GM21526 (cell line): ENCODE results near the gene PDCD2.
A peak's percentile ranks its signal among the peaks of the same experiment; 100 is the strongest.
"Not testable (repeated sequence)": the region's sequence is repeated elsewhere in the genome, so short reads cannot be mapped to it uniquely, and the experiment has no call there.

Experiments used
- ATAC-seq: cut with Tn5 transposase; IDR thresholded peaks from one replicate; pipeline ENCODE4 v1.9.1; 2021; ENCODE audit warnings: moderate library complexity; ENCODE audit not compliant: unreplicated experiment, low FRiP score

The PDCD2 gene, protein sequence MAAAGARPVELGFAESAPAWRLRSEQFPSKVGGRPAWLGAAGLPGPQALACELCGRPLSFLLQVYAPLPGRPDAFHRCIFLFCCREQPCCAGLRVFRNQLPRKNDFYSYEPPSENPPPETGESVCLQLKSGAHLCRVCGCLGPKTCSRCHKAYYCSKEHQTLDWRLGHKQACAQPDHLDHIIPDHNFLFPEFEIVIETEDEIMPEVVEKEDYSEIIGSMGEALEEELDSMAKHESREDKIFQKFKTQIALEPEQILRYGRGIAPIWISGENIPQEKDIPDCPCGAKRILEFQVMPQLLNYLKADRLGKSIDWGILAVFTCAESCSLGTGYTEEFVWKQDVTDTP

GRCh38 chr6:170584181-170584953, at the start of gene PDCD2:
Gene PDCD2, minus strand, starts transcription at chr6:170584637. Its CDS starts 56 bp downstream, at chr6:170584581.
- ATAC-seq, result peak; percentile 98

- ATAC-seq, result not testable (repeated sequence)
These were observed 31.6 kb upstream of the PDCD2 start for GRCh38 chr6:170616020-170616554.

GRCh38 chr6:170612256-170612804, 27.9 kb upstream of the PDCD2 start:
- peak; percentile 85 for ATAC-seq

GRCh38 chr6:170609225-170609624, 24.8 kb upstream of the PDCD2 start:
- not testable (repeated sequence) for ATAC-seq

GRCh38 chr6:170605574-170606259, 21.3 kb upstream of the PDCD2 start:
- ATAC-seq, result no peak

DNA sequence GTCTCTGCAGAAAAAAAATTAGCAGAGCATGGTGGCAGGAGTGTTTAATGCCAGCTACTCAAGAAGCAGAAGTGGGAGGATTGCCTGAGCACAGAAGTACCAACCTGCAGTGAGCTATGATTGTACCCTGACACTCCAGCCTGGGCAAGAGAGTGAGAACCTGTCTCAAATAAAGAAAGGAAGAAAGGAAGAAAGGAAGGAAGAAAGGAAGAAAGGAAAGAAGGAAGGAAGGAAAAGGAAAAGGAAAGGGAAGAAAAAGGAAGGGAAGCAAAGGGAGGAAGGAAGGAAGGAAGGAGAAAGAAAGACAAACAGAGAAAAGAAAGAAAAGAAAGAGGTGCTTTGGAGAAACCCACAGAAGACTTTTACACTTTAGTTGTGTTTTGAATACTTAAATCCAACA, 12.8 kb upstream of the PDCD2 start:
- ATAC-seq, result no peak

GRCh38 chr6:170596426-170596825, 12.0 kb upstream of the PDCD2 start:
- no peak for ATAC-seq

DNA sequence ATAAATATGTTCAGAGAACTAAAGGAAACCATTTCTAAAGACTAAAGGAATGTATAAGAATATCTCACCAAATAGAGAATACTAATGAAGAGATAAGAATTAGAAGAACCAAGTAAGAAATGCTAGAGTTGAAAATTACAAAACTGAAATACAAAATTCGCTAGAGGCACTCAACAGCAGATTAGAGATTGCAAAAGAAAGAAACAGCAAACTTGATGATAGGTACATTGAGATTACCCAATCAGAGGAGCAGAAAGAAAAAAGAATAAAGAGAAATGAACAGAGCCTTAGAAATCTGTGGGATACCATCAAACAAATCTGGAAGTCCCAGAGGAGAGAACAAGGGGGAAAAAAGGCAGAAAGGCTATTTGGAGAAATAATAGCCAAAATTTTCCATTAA, 6.3 kb upstream of the PDCD2 start:
- ATAC-seq, result no peak

- ATAC-seq, result peak; percentile 37
These were observed 589 bp upstream of the PDCD2 start for GRCh38 chr6:170584954-170585498.

- no peak for ATAC-seq
These were observed 669 bp downstream of the PDCD2 start for GRCh38 chr6:170583756-170584180.

DNA sequence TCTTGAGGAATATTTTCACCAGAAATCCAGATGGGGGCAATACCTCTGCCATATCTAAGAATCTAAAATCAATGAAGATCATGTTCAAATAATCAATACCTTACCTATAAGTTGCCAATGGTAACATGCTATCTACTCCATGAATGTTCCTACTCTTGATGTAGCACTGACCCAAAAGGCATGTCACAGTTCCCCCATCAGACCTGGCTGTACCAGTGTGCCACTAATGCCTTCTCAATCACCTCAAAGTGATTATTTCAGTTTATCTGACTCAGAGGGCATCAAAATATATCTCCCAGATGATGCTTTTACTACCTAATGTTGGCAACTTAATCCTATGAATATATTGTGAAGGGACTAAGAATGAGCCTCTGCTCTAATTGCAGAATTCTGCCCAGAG, 5.5 kb downstream of the PDCD2 start:
- ATAC-seq, result no peak

DNA sequence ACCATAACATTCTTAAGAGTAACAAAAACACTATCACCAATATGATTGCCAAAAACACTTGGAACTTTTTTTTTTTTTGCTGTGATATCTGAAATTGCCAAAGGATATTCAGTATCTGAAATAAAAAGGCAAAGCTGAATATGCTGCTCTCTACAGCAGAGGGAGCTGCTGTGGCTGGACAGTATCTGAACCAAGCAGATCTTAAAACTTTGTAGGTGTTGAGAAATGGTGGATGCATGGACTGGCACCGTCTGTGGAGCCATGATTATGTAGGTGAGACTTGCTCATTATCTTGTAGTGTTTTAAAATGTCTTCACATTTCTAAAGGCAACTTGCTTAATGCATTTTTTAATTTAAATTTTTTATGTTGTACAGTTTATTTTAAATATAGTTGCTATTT, 9.2 kb downstream of the PDCD2 start:
- no peak for ATAC-seq

GRCh38 chr6:170572704-170573466, 11.6 kb downstream of the PDCD2 start:
- ATAC-seq, result no peak

GRCh38 chr6:170564936-170565530, 19.4 kb downstream of the PDCD2 start:
- ATAC-seq, result no peak

DNA sequence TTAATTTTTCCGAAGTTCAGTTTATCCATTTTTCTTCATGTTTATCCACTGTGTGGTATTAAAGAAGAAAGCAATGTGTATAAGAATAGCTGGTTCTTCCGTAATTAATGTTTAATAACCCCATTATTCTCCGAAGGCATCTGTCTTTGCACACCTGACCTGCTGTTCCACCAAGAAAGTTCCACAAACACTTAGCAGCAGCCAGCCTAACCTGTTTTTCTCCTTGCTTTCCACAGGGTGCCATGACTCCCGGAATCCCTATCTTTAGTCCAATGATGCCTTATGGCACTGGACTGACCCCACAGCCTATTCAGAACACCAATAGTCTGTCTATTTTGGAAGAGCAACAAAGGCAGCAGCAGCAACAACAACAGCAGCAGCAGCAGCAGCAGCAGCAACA, 22.9 kb downstream of the PDCD2 start:
- ATAC-seq, result no peak

DNA sequence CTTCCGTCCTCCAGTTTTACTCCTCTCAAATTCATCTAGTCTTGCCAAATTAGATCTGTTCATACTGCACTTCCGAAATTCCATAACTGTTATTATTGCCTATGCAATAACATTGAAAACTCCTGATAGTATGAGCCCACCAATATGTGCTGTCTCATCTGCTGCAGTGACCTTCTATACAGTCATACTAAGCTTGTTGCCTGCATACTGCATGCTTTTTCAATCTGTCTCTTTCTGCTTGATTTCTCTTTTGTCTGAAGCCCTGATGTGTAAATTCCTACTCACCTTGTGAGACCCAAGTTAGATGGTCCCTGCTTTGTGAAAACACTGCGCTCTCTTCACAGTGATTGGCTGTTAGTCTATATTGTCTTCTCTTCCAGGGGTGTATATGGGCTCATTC, 29.1 kb downstream of the PDCD2 start:
- no peak for ATAC-seq

- ATAC-seq, result no peak
These were observed 29.7 kb downstream of the PDCD2 start for GRCh38 chr6:170554796-170555137.

DNA sequence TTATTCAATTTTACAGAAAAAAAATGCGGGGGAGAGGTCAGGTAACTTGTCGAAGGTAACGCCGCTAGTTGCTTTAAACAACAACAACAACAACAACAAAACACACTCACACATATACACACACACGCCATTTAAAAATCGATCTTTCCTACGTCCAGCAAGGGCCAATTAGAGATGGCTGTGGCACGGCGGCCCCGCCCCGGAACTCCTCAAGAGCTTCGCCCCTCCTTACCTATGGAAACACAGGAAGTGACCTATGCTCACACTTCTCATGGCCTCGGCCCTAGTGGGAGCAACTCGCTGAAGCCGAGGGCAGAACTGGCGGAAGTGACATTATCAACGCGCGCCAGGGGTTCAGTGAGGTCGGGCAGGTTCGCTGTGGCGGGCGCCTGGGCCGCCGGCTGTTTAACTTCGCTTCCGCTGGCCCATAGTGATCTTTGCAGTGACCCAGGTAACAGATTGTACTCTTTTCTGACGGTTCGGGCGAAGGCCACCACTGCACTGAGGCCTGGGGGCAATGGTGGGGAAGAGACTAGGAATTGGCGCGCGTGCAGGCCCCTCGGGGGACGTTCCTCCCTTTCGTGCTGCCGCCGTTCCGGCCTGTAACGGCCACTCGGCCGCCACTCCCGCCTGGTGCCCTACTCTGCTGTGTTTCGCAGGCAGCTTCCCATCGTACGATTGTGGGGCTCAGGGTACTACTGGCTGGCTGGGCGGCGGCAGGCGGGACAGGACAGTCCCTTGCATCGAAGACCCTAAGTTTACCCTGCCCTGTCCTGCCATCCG, 30.2 kb downstream of the PDCD2 start, which contains the start of gene TBP:
Gene TBP (plus strand): TSS at position 357 of the 783 bp plus-strand sequence. CDS start 2,661 bp downstream, outside the sequence.
- ATAC-seq, result peak; percentile 96
